A549 (cell line): Measurements from ENCODE around the gene PPP6R1. TPM values are rescaled to one million over a fixed set of nuclear protein-coding genes. Genes with fewer than 3 reads are reported as not detected.

Experiments used
- ATAC-seq, 2 experiments: fragments of 200-7000 bp in 1 of 2; fragments of >200 bp in 1 of 2; cut with Nextera tagmentation in 1 of 2; cut with Tn5 transposase in 1 of 2; 3 replicates each; pipeline versions ENCODE4 v1.8.0 to v1.9.1; 2018 to 2020; ENCODE audit warnings: mild to moderate bottlenecking in 1 of 2, moderate library complexity in 1 of 2
- CTCF ChIA-PET: fragments of 300-600 bp; sonication (Branson Sonifier 250); formaldehyde crosslinking; extraction: SDS; loops from one replicate; lab custom pipeline; 2021; ENCODE audit warnings: antibody characterized with exemption, inconsistent platforms; lab: Yijun Ruan, JAX
- POLR2A ChIA-PET: fragments of 350-600 bp; formaldehyde crosslinking; extraction: SDS; loops from one replicate; lab custom pipeline; 2021; ENCODE audit warnings: antibody characterized with exemption, inconsistent platforms; lab: Yijun Ruan, JAX
- DNase-seq, 2 experiments: peaks; one replicate each; pipeline versions ENCODE4 v3.0.0 to v3.0.0-alpha.2; 2011 to 2016; ENCODE audit warnings: low read depth in 1 of 2, low spot score in 1 of 2
- FAIRE-seq: peaks from 2 replicates; lab custom pipeline; 2011; peaks lifted over from hg19 to GRCh38; lab: Jason Lieb, UNC
- H3K27ac ChIP-seq, 2 experiments: fragments of >200 bp; sonication (Bioruptor Twin); formaldehyde crosslinking; 3 replicates each; pipeline ENCODE4 v1.5.1; 2016 to 2017
- H3K4me1 ChIP-seq: fragments of >200 bp; sonication (Bioruptor Twin); formaldehyde crosslinking; 3 replicates; pipeline ENCODE4 v1.6.1; 2016
- H3K4me2 ChIP-seq: fragments of >200 bp; sonication (Bioruptor Twin); formaldehyde crosslinking; 3 replicates; pipeline ENCODE4 v1.6.1; 2016
- H3K4me3 ChIP-seq: fragments of >200 bp; sonication (Bioruptor Twin); formaldehyde crosslinking; 3 replicates; pipeline ENCODE4 v1.5.1; 2016
- H3K9me3 ChIP-seq: fragments of >200 bp; sonication (Bioruptor Twin); formaldehyde crosslinking; 3 replicates; pipeline ENCODE4 v1.6.1; 2016
- BCL3 ChIP-seq: fragments of >200 bp; sonication (Bioruptor Twin); formaldehyde crosslinking; IDR thresholded peaks from 3 replicates; pipeline ENCODE4 v1.6.1; 2016
- CBX8 ChIP-seq: fragments of 200-600 bp; sonication (generic); IDR thresholded peaks from 2 replicates; pipeline ENCODE4 v1.6.1; 2016
- GATA3 ChIP-seq: IDR thresholded peaks from 2 replicates; pipeline ENCODE4 v1.6.1; 2012; ENCODE audit warnings: borderline replicate concordance
- JUN ChIP-seq, 2 experiments: fragments of >200 bp; sonication (Bioruptor Twin); formaldehyde crosslinking; IDR thresholded peaks; 2 replicates in 1 of 2; 3 replicates in 1 of 2; pipeline ENCODE4 v1.6.1; 2016 to 2017
- MAFK ChIP-seq: fragments of 450-650 bp; IDR thresholded peaks from 2 replicates; pipeline ENCODE4 v1.6.1; 2014; ENCODE audit not compliant: partially characterized antibody
- NFE2L2 ChIP-seq: fragments of 150-350 bp; conservative IDR thresholded peaks from 2 replicates; pipeline ENCODE4 v1.6.1; 2014; ENCODE audit warnings: low read length
- PBX3 ChIP-seq: IDR thresholded peaks from 2 replicates; pipeline ENCODE4 v1.6.1; 2012
- POLR2AphosphoS2 ChIP-seq: conservative IDR thresholded peaks from 2 replicates; pipeline ENCODE4 v1.6.1; 2012; ENCODE audit warnings: low read length, improper control_type of control experiment, inconsistent platforms
- REST ChIP-seq: fragments of 200-600 bp; sonication (generic); IDR thresholded peaks from 2 replicates; pipeline ENCODE4 v1.6.1; 2016; ENCODE audit warnings: antibody characterized with exemption, mild to moderate bottlenecking, moderate library complexity
- ZFP36 ChIP-seq: fragments of 450-650 bp; IDR thresholded peaks from 2 replicates; pipeline ENCODE4 v1.6.1; 2014; ENCODE audit warnings: borderline replicate concordance; ENCODE audit not compliant: partially characterized antibody
- WGBS: methylation state at CpG from one replicate; pipeline ENCODE4 v1.1.6; 2017; ENCODE audit errors: missing lambda C conversion rate; 5-methylcytosine and 5-hydroxymethylcytosine counted together
- polyA plus RNA-seq, 4 experiments: library from polyadenylated mRNA; depleted of rRNA in 3 of 4; stranded (reverse); fragments of >200 nt; fragmentation: RNase III in 1 of 4; extraction: RNeasy Plus Mini Kit Qiagen cat#74134 plus additional on column Dnase treatment in 1 of 4; gene quantifications; 2 replicates in 3 of 4; 3 replicates in 1 of 4; pipeline ENCODE4 v1.2.3, GENCODE V29; 2011 to 2017

The PPP6R1 gene
- polyA plus RNA-seq, 2 of the 4 experiments (the other 2 are of a cell fraction) = 42.9 to 78.0 TPM

GRCh38 chr19:55224038-55224665, 34.7 kb downstream of the PPP6R1 start:
- no peak for DNase-seq
- Histone ChIP-seq H3K9me3 (peaks cover 7% of the 10 kb centered on the region; the same call in 2 of the 3 replicates), H3K4me3 (no peak overlapping the region), H3K27ac (no peak overlapping the region), H3K4me1 (peaks cover 9% of the 10 kb centered on the region), H3K4me2 (no peak overlapping the region)
- CTCF ChIA-PET = no interaction called here
- WGBS = 90% methylated on average over 26 of the region's 26 CpGs
- POLR2A ChIA-PET = interaction anchor here (1.0 kb wide), 1 partner anchor 15 kb away, joined by 3 read pairs; no protein-coding TSS in a partner anchor
- no peak for TF ChIP-seq BCL3
- no peak for TF ChIP-seq GATA3
- no peak for TF ChIP-seq REST
- no peak for FAIRE-seq
- ATAC-seq = peak in 1 of 2 experiments; percentile 5; a peak in 3 of 6 replicates

- Histone ChIP-seq H3K4me1 (peaks cover 2% of the 10 kb centered on the region), H3K4me2 (no peak overlapping the region), H3K27ac (no peak overlapping the region), H3K4me3 (no peak overlapping the region), H3K9me3 (peaks cover 7% of the 10 kb centered on the region; the same call in 2 of the 3 replicates)
- DNase-seq = no peak
- TF ChIP-seq JUN (IDR thresholded peaks at IDR 0.05) (no peak), ZFP36 (no peak), POLR2AphosphoS2 (no peak), NFE2L2 (no peak), PBX3 (no peak), CBX8 (no peak)
- ATAC-seq = peak; percentile 32 to 36; a peak in 5 of 6 replicates
- ChIA-PET POLR2A (interaction anchor here (1.0 kb wide), 1 partner anchor 15 kb away, joined by 3 read pairs; no protein-coding TSS in a partner anchor), CTCF (no interaction called here)
- 85% methylated on average over 17 of the region's 17 CpGs for WGBS
- no peak for FAIRE-seq
These were observed 35.4 kb downstream of the PPP6R1 start for GRCh38 chr19:55223291-55224037.

GRCh38 chr19:55220525-55220924, 38.3 kb downstream of the PPP6R1 start:
- FAIRE-seq (no peak), DNase-seq (no peak), ATAC-seq (no peak)
- WGBS = 85% methylated on average over 9 of the region's 9 CpGs
- Histone ChIP-seq H3K4me3 (no peak overlapping the region), H3K4me2 (no peak overlapping the region), H3K27ac (no peak overlapping the region), H3K4me1 (peaks cover 12% of the 10 kb centered on the region), H3K9me3 (peaks cover 7% of the 10 kb centered on the region; the same call in 2 of the 3 replicates)
- ChIA-PET CTCF (interaction anchor here (0.8 to 1.9 kb wide), 9 partner anchors 8 to 82 kb away, joined by 3 to 6 read pairs (median 4); partner anchors contain the start of gene TMEM86B), POLR2A (interaction anchor here (0.6 kb wide), 1 partner anchor 39 kb away, joined by 3 read pairs; the partner anchor contains the start of gene PPP6R1)
- TF ChIP-seq MAFK (no peak), REST (peak; percentile 85)
